Right lung (tissue), 5 donors: ENCODE measurements around the gene CXCL5. TPM values are rescaled to one million over a fixed set of nuclear protein-coding genes. Genes with fewer than 3 reads are reported as not detected.
"Not testable (repeated sequence)": the region's sequence is repeated elsewhere in the genome, so short reads cannot be mapped to it uniquely, and the experiment has no call there.

Experiments
- DNase-seq, 2 donors: peaks; one replicate each; pipeline ENCODE4 v3.0.0-alpha.2; 2013
- polyA plus RNA-seq, 5 donors: library from polyadenylated mRNA; unstranded; fragments of 120-200 nt; gene quantifications; one replicate each; pipeline versions ENCODE4 v1.2.1 to v1.2.3, GENCODE V29; 2013; ENCODE audit warnings: inconsistent platforms in 1 of 5, low replicate concordance in 1 of 5; ENCODE audit not compliant: insufficient read length in 5 of 5, insufficient read depth in 1 of 5

CXCL5 gene
- polyA plus RNA-seq, 5 donors = 0.09 to 0.35 (median 0.20) TPM

GRCh38 chr4:74015126-74015780 is 16.8 kb upstream of the CXCL5 start:
- DNase-seq = no peak

GRCh38 chr4:74014332-74014731 is 15.9 kb upstream of the CXCL5 start:
- no peak for DNase-seq

GRCh38 chr4:74013264-74013663 is 14.8 kb upstream of the CXCL5 start:
- no peak for DNase-seq

- DNase-seq = no peak
Observed at GRCh38 chr4:74012130-74012529, 13.7 kb upstream of the CXCL5 start.

- DNase-seq = no peak
Observed at GRCh38 chr4:74009307-74009706, 10.8 kb upstream of the CXCL5 start.

- no peak for DNase-seq
Observed at GRCh38 chr4:74006009-74006476, 7.6 kb upstream of the CXCL5 start.

GRCh38 chr4:74005528-74005927 is 7.1 kb upstream of the CXCL5 start:
- DNase-seq = no peak

- no peak for DNase-seq
Observed at GRCh38 chr4:74004668-74005067, 6.2 kb upstream of the CXCL5 start.

GRCh38 chr4:74000301-74000700 is 1.8 kb upstream of the CXCL5 start:
- no peak for DNase-seq

- no peak for DNase-seq
Observed at GRCh38 chr4:73992050-73992449, 6.4 kb downstream of the CXCL5 start.

- DNase-seq = no peak
Observed at GRCh38 chr4:73991742-73992000, 6.8 kb downstream of the CXCL5 start.

GRCh38 chr4:73990988-73991741 is 7.3 kb downstream of the CXCL5 start:
- no peak for DNase-seq

- DNase-seq = no peak
Observed at GRCh38 chr4:73989928-73990327, 8.5 kb downstream of the CXCL5 start.

GRCh38 chr4:73989031-73989430 is 9.4 kb downstream of the CXCL5 start:
- no peak for DNase-seq

- DNase-seq = no peak
Observed at GRCh38 chr4:73988061-73988460, 10.4 kb downstream of the CXCL5 start, which contains the start of gene PPBP. Gene PPBP, minus strand, starts transcription at chr4:73988190. Its CDS starts 87 bp downstream, at chr4:73988103.

- DNase-seq = no peak
Observed at GRCh38 chr4:73985528-73985852, 13.0 kb downstream of the CXCL5 start.

GRCh38 chr4:73984736-73985527 is 13.5 kb downstream of the CXCL5 start:
- DNase-seq = no peak

GRCh38 chr4:73981175-73981574 is 17.3 kb downstream of the CXCL5 start:
- DNase-seq = not testable (repeated sequence)

- DNase-seq = no peak
Observed at GRCh38 chr4:73979407-73979957, 19.0 kb downstream of the CXCL5 start.

- no peak for DNase-seq
Observed at GRCh38 chr4:73978886-73979285, 19.6 kb downstream of the CXCL5 start.

GRCh38 chr4:73976716-73977115 is 21.8 kb downstream of the CXCL5 start:
- no peak for DNase-seq

GRCh38 chr4:73976217-73976616 is 22.3 kb downstream of the CXCL5 start:
- no peak for DNase-seq

- DNase-seq = no peak
Observed at GRCh38 chr4:73974352-73974751, 24.1 kb downstream of the CXCL5 start.
